WTC11 (cell line): ENCODE data around the gene MORC1. TPM values are rescaled to one million over a fixed set of nuclear protein-coding genes. Genes with fewer than 3 reads are reported as not detected.

Source experiments
- ATAC-seq: fragments of 200-7000 bp; cut with Tn5 transposase; 2 replicates; pipeline ENCODE4 v1.10.0; 2021; ENCODE audit warnings: mild to moderate bottlenecking, moderate library complexity
- CTCF ChIA-PET: fragments of 300-600 bp; sonication (Branson Sonifier 250); formaldehyde crosslinking; loops from one replicate; lab custom pipeline; 2021; ENCODE audit warnings: antibody characterized with exemption; lab: Charles Lee
- POLR2A ChIA-PET: fragments of 350-600 bp; sonication (Branson Sonifier 250); formaldehyde crosslinking; loops from one replicate; lab custom pipeline; 2021; ENCODE audit warnings: antibody characterized with exemption; lab: Charles Lee
- DNase-seq: peaks from one replicate; pipeline ENCODE4 v3.0.0; 2021; ENCODE audit warnings: low spot score
- H3K27ac Mint-ChIP-seq: 2 replicates; pipeline ENCODE4 v1.8.0; 2021; ENCODE audit warnings: mixed read lengths
- H3K27me3 Mint-ChIP-seq: 2 replicates; pipeline ENCODE4 v1.8.0; 2021; ENCODE audit warnings: low read depth, mild to moderate bottlenecking, moderate library complexity, mixed read lengths
- H3K36me3 Mint-ChIP-seq: 2 replicates; pipeline ENCODE4 v1.8.0; 2021; ENCODE audit warnings: mixed read lengths
- H3K4me1 Mint-ChIP-seq: 2 replicates; pipeline ENCODE4 v1.8.0; 2022; ENCODE audit warnings: mixed read lengths
- H3K4me3 Mint-ChIP-seq: 2 replicates; pipeline ENCODE4 v1.8.0; 2021; ENCODE audit warnings: mild to moderate bottlenecking, moderate library complexity, mixed read lengths
- H3K9me3 Mint-ChIP-seq: 2 replicates; pipeline ENCODE4 v1.8.0; 2021; ENCODE audit warnings: mixed read lengths
- GABPB1 ChIP-seq: sonication (generic); formaldehyde crosslinking; IDR thresholded peaks from 2 replicates; pipeline ENCODE4 v1.8.1; 2023; ENCODE audit warnings: mild to moderate bottlenecking, missing genetic modification reagents
- JUN ChIP-seq: sonication (generic); formaldehyde crosslinking; IDR thresholded peaks from 2 replicates; pipeline ENCODE4 v1.8.0; 2023; ENCODE audit warnings: mild to moderate bottlenecking, missing genetic modification reagents
- MLX ChIP-seq: sonication (generic); formaldehyde crosslinking; IDR thresholded peaks from 2 replicates; pipeline ENCODE4 v1.8.1; 2023; ENCODE audit warnings: mild to moderate bottlenecking, missing genetic modification reagents, moderate library complexity
- RELA ChIP-seq: sonication (generic); formaldehyde crosslinking; IDR thresholded peaks from 2 replicates; pipeline ENCODE4 v1.8.1; 2022; ENCODE audit warnings: missing genetic modification reagents, mild to moderate bottlenecking, borderline replicate concordance
- SMAD4 ChIP-seq: sonication (generic); formaldehyde crosslinking; IDR thresholded peaks from 2 replicates; pipeline ENCODE4 v1.8.0; 2022; ENCODE audit warnings: mild to moderate bottlenecking, missing genetic modification reagents
- SOX15 ChIP-seq: fragments of 250-450 bp; sonication (Bioruptor Pico); IDR thresholded peaks from 2 replicates; pipeline ENCODE4 v1.9.0; 2021; ENCODE audit warnings: mild to moderate bottlenecking
- TCF7 ChIP-seq: sonication (generic); formaldehyde crosslinking; IDR thresholded peaks from 2 replicates; pipeline ENCODE4 v1.8.0; 2022; ENCODE audit warnings: mild to moderate bottlenecking, low read depth, missing genetic modification reagents, moderate library complexity
- ZBTB21 ChIP-seq: sonication (generic); formaldehyde crosslinking; IDR thresholded peaks from 2 replicates; pipeline ENCODE4 v1.8.1; 2023; ENCODE audit warnings: mild to moderate bottlenecking, missing genetic modification reagents, borderline replicate concordance
- ZNF219 ChIP-seq: sonication (generic); formaldehyde crosslinking; IDR thresholded peaks from 2 replicates; pipeline ENCODE4 v1.8.0; 2023; ENCODE audit warnings: missing genetic modification reagents, mild to moderate bottlenecking, borderline replicate concordance
- ZNF396 ChIP-seq: fragments of 250-450 bp; sonication (Bioruptor Pico); IDR thresholded peaks from 2 replicates; pipeline ENCODE4 v1.8.0; 2021; ENCODE audit warnings: mild to moderate bottlenecking, moderate library complexity, borderline replicate concordance
- ZNF416 ChIP-seq: fragments of 250-450 bp; sonication (Bioruptor Pico); IDR thresholded peaks from 2 replicates; pipeline ENCODE4 v1.9.0; 2021; ENCODE audit warnings: mild to moderate bottlenecking, inconsistent platforms
- ZNF512 ChIP-seq: sonication (generic); formaldehyde crosslinking; IDR thresholded peaks from 2 replicates; pipeline ENCODE4 v1.8.1; 2022; ENCODE audit warnings: missing genetic modification reagents, borderline replicate concordance
- ZNF532 ChIP-seq: fragments of 250-450 bp; sonication (Bioruptor Pico); IDR thresholded peaks from 2 replicates; pipeline ENCODE4 v1.9.0; 2021; ENCODE audit warnings: mild to moderate bottlenecking, borderline replicate concordance
- total RNA-seq: library from RNA; stranded (reverse); gene quantifications from 3 replicates; pipeline ENCODE4 v1.2.3, GENCODE V29; 2021

Gene MORC1
- total RNA-seq, 1 experiment from 2014 or later, result not detected

- TF ChIP-seq ZNF219 (CRISPR knock-in tag), result no peak
These were observed 8.0 kb upstream of the MORC1 start (continued) for GRCh38 chr3:109125902-109126301.

GRCh38 chr3:109122690-109123089, 4.8 kb upstream of the MORC1 start:
- CTCF ChIA-PET, result no interaction called here
- 0 out of 2 replicates have a peak, but pooled peaks cover 2% of the 10 kb centered on the region for H3K4me1 Mint-ChIP-seq
- H3K27me3 Mint-ChIP-seq, result peaks cover 5% of the 10 kb centered on the region
- no peak for DNase-seq
- no peak for TF ChIP-seq ZNF512 (CRISPR knock-in tag)
- no peak for TF ChIP-seq GABPB1 (CRISPR knock-in tag)
- TF ChIP-seq MLX (CRISPR knock-in tag), result no peak
- TF ChIP-seq SMAD4 (CRISPR knock-in tag), result no peak
- no peak for TF ChIP-seq RELA (CRISPR knock-in tag)
- TF ChIP-seq SOX15 (CRISPR knock-in tag), result no peak
- TF ChIP-seq ZNF532 (CRISPR knock-in tag), result no peak
- TF ChIP-seq ZBTB21 (CRISPR knock-in tag), result no peak
- no peak for TF ChIP-seq ZNF396 (CRISPR knock-in tag)
- H3K4me3 Mint-ChIP-seq, result no peak overlapping the region
- H3K9me3 Mint-ChIP-seq, result peaks cover 10% of the 10 kb centered on the region
- no peak overlapping the region for H3K27ac Mint-ChIP-seq
- peaks cover 10% of the 10 kb centered on the region for H3K36me3 Mint-ChIP-seq
- ATAC-seq, result no peak
- POLR2A ChIA-PET, result no interaction called here

GRCh38 chr3:109118584-109118983, 650 bp upstream of the MORC1 start:
- CTCF ChIA-PET, result interaction anchor here (0.7 kb wide), 1 partner anchor 106 kb away, joined by 3 read pairs; no protein-coding TSS in a partner anchor
- no peak overlapping the region for H3K27ac Mint-ChIP-seq
- TF ChIP-seq TCF7 (CRISPR knock-in tag), result no peak
- TF ChIP-seq ZNF512 (CRISPR knock-in tag), result no peak
- TF ChIP-seq JUN (CRISPR knock-in tag), result no peak
- no peak for TF ChIP-seq ZNF416 (CRISPR knock-in tag)
- TF ChIP-seq ZBTB21 (CRISPR knock-in tag), result no peak
- H3K4me1 Mint-ChIP-seq, result no peaks in the 10 kb centered on the region
- POLR2A ChIA-PET, result no interaction called here
- H3K9me3 Mint-ChIP-seq, result peaks cover 10% of the 10 kb centered on the region
- H3K4me3 Mint-ChIP-seq, result no peak overlapping the region
- peaks cover 5% of the 10 kb centered on the region for H3K27me3 Mint-ChIP-seq
- DNase-seq, result no peak
- ATAC-seq, result no peak
- peaks cover 10% of the 10 kb centered on the region for H3K36me3 Mint-ChIP-seq
